Omental fat pad (tissue), 4 donors: ENCODE data around the gene NEAT1. TPM values are rescaled to one million over a fixed set of nuclear protein-coding genes. Genes with fewer than 3 reads are reported as not detected.
A peak's percentile ranks its signal among the peaks of the same experiment; 100 is the strongest.

ENCODE experiments used
- ATAC-seq: fragments of 150-250 bp; one replicate; pipeline ENCODE4 v1.9.1; 2016; ENCODE audit warnings: mild to moderate bottlenecking, moderate library complexity; ENCODE audit not compliant: low FRiP score
- DNase-seq: peaks from one replicate; pipeline ENCODE4 v3.0.0-alpha.2; 2019; ENCODE audit warnings: low spot score
- total RNA-seq, 4 donors: library from RNA; depleted of rRNA; stranded (reverse); fragments of >200 nt; gene quantifications; one replicate each; pipeline ENCODE4 v1.1.0, GENCODE V29; 2016
- TF ChIP-seq, protein P1 (sequence below), 3 donors: fragments of 450-650 bp; IDR thresholded peaks; one replicate each; pipeline ENCODE4 v1.5.1; 2016 to 2017; ENCODE audit warnings: antibody characterized with exemption in 3 of 3, mild to moderate bottlenecking in 3 of 3, moderate library complexity in 2 of 3

Gene NEAT1
- total RNA-seq, 4 donors from 2014 or later: 447 to 1,169 (median 678) TPM

DNA sequence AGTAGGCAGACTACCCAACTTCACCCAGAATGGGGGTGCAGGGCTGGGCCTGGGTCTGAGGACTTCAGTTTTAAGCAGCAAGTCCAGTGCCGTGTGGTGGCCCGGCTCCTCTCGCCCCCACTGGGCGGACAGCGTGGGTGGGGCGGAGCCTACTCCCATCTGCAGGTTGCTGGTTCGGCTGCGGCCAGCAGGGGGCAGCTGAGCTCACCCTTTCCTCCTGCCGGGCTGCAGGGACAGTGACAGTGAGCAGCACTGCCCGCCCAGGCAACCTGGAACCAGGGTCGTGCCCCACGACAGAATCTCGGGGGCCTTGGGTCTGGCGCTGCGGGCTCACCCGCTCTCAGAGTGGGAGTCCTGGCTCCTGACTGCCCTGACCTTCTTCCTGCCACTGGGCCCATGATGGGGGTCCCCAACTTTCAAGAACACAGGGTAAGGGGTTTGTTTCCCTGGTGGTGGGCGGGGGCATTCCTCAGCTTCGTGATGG, 6.2 kb upstream of the NEAT1 start:
- TF ChIP-seq, protein P1, sequence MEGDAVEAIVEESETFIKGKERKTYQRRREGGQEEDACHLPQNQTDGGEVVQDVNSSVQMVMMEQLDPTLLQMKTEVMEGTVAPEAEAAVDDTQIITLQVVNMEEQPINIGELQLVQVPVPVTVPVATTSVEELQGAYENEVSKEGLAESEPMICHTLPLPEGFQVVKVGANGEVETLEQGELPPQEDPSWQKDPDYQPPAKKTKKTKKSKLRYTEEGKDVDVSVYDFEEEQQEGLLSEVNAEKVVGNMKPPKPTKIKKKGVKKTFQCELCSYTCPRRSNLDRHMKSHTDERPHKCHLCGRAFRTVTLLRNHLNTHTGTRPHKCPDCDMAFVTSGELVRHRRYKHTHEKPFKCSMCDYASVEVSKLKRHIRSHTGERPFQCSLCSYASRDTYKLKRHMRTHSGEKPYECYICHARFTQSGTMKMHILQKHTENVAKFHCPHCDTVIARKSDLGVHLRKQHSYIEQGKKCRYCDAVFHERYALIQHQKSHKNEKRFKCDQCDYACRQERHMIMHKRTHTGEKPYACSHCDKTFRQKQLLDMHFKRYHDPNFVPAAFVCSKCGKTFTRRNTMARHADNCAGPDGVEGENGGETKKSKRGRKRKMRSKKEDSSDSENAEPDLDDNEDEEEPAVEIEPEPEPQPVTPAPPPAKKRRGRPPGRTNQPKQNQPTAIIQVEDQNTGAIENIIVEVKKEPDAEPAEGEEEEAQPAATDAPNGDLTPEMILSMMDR (IDR thresholded peaks at IDR 0.05): peak in 2 of 3 donors; percentile 98
- ATAC-seq: peak; percentile 22
- peak; percentile 91 for DNase-seq

DNA sequence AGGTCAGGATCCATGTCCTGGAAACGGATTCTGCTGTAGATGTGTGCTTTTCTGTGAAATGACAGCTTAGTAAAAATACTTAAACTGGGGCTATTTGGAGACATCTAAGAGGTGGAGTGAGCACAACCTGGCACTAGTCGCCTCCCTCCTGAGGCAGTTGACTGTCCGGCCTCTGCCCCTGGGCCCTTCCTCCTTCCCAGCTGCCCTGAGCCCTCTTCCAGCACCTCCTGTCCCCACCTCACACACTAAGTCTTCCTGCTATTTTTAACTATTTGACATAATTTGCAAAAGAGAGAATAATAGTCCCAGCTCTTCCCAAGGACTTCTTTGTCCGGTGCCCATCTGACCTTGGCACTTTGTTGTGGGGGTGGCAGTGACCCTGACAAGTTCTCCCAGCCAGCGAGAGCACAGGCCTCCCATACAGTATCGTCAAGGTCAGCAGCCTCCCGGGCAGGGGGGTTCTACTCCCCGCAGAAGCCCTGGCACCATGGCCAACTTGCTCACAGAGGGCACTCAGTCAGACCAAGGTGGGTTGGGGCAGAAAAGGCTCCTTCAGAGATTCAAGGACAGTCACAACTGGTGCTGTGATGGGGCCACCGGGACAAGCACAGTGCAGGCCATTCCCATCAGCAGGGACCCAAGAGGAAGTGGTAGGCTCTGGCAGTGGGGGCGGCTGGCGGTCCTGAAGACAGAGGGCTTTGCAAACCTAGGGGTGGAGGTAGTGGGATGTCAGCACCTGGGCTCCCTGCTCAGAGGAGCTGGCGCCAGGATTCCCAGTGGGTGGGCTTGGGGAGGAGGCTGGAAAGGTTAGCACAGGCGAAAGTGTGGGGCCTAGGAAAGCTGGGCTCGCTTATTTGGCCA, 5.5 kb upstream of the NEAT1 start:
- DNase-seq (no peak), ATAC-seq (no peak)
- TF ChIP-seq, protein P1 (IDR thresholded peaks at IDR 0.05): no peak

DNA sequence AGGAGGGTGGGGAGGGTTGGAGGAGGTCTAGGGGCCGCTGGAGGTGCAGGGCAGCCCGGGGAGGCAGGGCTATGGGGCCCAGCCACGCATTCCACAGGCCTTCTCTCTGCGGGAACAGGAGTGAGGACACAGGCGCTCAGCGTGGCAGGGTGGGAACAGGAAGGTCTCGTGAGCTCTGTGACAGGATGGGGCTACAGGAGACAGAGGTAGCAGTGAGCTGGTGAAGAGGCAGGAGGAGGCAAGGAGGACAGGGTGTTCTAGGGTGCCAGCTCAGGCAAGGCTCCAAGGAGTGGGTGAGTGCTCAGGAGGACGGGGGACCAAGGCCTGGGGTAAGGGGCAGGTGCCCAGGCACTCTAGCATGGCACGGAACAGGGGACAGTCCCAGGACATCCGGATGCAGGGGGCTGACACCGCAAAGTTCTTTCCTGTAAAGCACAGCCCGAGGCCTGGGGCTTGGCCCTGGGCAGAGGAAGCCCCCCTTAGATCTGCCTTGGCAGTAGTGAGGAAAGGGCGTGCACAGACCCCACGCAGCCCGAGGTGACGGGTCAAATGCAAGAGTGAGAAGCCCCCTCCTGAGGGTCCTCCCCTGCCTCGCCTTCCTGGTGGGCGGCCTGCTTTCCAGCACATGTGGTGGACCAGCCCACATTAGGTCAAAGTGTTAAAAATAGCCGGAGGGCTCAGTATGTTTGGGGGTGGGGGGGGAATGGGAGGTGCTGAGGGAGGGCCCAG, 4.7 kb upstream of the NEAT1 start:
- DNase-seq (no peak), ATAC-seq (no peak)
- TF ChIP-seq, protein P1 (IDR thresholded peaks at IDR 0.05): no peak

DNA sequence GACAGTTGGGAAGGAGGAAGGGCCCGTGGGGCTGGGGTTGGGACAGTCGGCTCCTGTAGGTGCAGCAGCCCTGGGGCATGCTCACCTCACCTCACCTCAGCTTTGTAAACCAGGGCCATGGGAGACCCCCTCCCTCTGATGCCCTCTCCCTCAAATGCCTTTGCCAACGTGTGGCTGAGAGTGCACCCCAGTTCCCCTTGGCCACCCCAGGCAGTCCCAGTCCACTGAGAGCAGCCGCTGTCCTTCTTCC, 4.2 kb upstream of the NEAT1 start:
- ATAC-seq (no peak), DNase-seq (no peak)
- TF ChIP-seq, protein P1 (IDR thresholded peaks at IDR 0.05): no peak

DNA sequence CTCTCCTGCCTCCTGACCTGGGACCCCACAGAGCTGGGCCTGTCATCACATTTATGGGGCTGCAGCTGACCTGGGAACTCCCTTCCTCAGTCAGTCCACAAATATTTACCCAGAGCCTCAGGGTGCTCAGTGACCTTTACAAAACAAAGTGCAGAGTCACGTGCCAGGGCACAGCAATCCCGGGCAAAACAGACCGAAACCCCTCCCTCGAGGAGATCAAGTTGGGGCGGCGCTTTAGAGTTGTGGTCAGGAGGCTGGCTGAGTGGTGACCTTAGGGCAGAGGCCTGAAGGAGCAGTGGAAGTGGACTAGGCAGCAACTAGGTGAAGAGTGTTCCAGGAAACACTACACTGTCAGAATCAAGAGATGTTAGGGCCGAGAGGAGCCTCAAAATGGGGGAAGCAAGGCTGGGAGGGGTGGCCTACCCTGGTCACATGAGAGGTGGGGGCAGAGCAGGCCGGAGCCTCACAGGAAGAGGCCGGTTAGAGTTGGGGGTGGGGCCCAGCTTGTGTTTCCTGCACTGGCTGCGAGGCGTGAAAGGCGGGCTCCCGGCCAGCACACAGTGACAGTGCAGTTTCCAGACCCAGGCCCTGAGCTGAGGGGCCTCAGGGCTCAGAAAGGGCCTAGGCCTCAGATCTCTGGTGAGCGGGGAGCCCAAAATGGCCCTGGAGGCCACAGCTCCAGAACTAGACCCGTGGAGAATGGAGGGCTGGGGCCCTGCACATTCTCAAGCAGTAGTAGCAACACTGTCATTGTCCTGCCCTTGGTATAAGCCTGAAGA, 3.7 kb upstream of the NEAT1 start:
- peak; percentile 76 for DNase-seq
- ATAC-seq: peak; percentile 34
- TF ChIP-seq, protein P1 (IDR thresholded peaks at IDR 0.05): no peak

DNA sequence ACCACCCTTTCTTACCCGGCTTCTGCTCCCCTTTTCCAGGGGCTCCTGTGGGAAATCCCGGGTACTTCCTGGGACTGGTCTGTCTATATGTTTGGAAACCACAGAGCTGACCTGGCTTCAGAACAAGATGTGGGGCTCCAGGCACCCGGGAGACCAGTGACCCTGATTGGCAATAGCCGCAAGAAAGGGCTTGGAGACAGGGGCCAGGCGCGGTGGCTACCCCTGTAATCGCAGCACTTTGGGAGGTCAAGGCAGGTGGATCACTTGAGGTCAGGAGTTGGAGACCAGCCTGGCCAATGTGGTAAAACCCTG, 3.2 kb upstream of the NEAT1 start:
- DNase-seq: peak; percentile 37
- TF ChIP-seq, protein P1 (IDR thresholded peaks at IDR 0.05): no peak
- ATAC-seq: no peak
